K562 (cell line): ENCODE data around the gene FHIT. TPM values are rescaled to one million over a fixed set of nuclear protein-coding genes. Genes with fewer than 3 reads are reported as not detected.

Experiments used
- ATAC-seq: fragments of 200-7000 bp; cut with Tn5 transposase; 3 replicates; pipeline ENCODE4 v1.9.1; 2020; ENCODE audit warnings: moderate library complexity
- BruUV-seq: library from RNA; stranded (reverse); fragments of 400-500 nt; replicated peaks from 2 replicates; lab custom pipeline; 2021; lab: Mats Ljungman, UMichigan
- CTCF ChIA-PET: fragments of 300-600 bp; formaldehyde crosslinking; extraction: SDS; loops from one replicate; lab custom pipeline; 2021; ENCODE audit warnings: low intra/inter-chr PET ratio; lab: Yijun Ruan, JAX
- POLR2A ChIA-PET: fragments of 300-600, 350-650 bp; sonication (Branson Sonifier 250); formaldehyde crosslinking; extraction: SDS; loops from one replicate; lab custom pipeline; 2021; ENCODE audit warnings: antibody characterized with exemption, inconsistent platforms; lab: Yijun Ruan, JAX
- DNase-seq, 4 experiments: peaks; one replicate each; pipeline versions ENCODE4 v3.0.0 to v3.0.0-alpha.2; 2011 to 2018; ENCODE audit warnings: low spot score in 3 of 4, mixed read lengths in 3 of 4; ENCODE audit errors: extremely low read depth in 1 of 4
- FAIRE-seq: peaks from 2 replicates; lab custom pipeline; 2011; peaks lifted over from hg19 to GRCh38; lab: Jason Lieb, UNC
- H2AFZ ChIP-seq: 2 replicates; pipeline ENCODE4 v1.6.0; 2011; ENCODE audit warnings: low read depth, low read length, control low read depth, inconsistent platforms
- H3K27ac ChIP-seq: fragments of 200-600 bp; 3 replicates; pipeline ENCODE4 v1.8.0; 2011; ENCODE audit warnings: low read depth, mild to moderate bottlenecking, control low read depth, inconsistent platforms, low read length, moderate library complexity, mixed read lengths; ENCODE audit errors: extremely low read depth
- H3K27me3 ChIP-seq, 2 experiments: fragments of 300-600 bp in 1 of 2; 2 replicates in 1 of 2; 3 replicates in 1 of 2; pipeline versions ENCODE4 v1.6.0 to v1.8.0; 2011; ENCODE audit warnings: inconsistent platforms in 2 of 2, low read length in 2 of 2, mild to moderate bottlenecking in 1 of 2, mixed read lengths in 1 of 2, moderate library complexity in 1 of 2; ENCODE audit not compliant: control insufficient read depth in 2 of 2, insufficient read depth in 2 of 2
- H3K36me3 ChIP-seq: fragments of 300-600 bp; 3 replicates; pipeline ENCODE4 v1.8.0; 2011; ENCODE audit warnings: mild to moderate bottlenecking, low read length, inconsistent platforms; ENCODE audit not compliant: control insufficient read depth, insufficient read depth
- H3K4me1 ChIP-seq, 2 experiments: fragments of 200-600 bp in 1 of 2; replicated peaks in 1 of 2; 2 replicates in 1 of 2; 3 replicates in 1 of 2; pipeline versions ENCODE4 v1.5.1 to v1.8.0; 2011; ENCODE audit warnings: inconsistent platforms in 2 of 2, low read length in 2 of 2, mild to moderate bottlenecking in 1 of 2, mixed read lengths in 1 of 2, moderate library complexity in 1 of 2; ENCODE audit not compliant: control insufficient read depth in 2 of 2, insufficient read depth in 2 of 2
- H3K4me2 ChIP-seq: 2 replicates; pipeline ENCODE4 v1.6.1; 2011; ENCODE audit warnings: low read length, control low read depth, inconsistent platforms, mixed read lengths; ENCODE audit not compliant: insufficient read depth
- H3K4me3 ChIP-seq: fragments of 200-600 bp; sonication (generic), shearing (Covaris generic); 2 replicates; pipeline ENCODE4 v1.5.1; 2016; ENCODE audit warnings: control low read depth, inconsistent platforms
- H3K79me2 ChIP-seq: fragments of 200-600 bp; 3 replicates; pipeline ENCODE4 v1.8.0; 2011; ENCODE audit warnings: low read length, inconsistent platforms; ENCODE audit not compliant: control insufficient read depth, insufficient read depth
- H3K9ac ChIP-seq, 2 experiments: 2 replicates each; pipeline versions ENCODE4 v1.6.0 to v1.6.1; 2011; ENCODE audit warnings: low read depth in 2 of 2, low read length in 2 of 2, control low read depth in 1 of 2, inconsistent platforms in 1 of 2, mild to moderate bottlenecking in 1 of 2, mixed read lengths in 1 of 2; ENCODE audit not compliant: insufficient read depth in 1 of 2
- H3K9me1 ChIP-seq: one replicate; pipeline ENCODE4 v1.6.0; 2011; ENCODE audit warnings: inconsistent platforms, mild to moderate bottlenecking, low read length, moderate library complexity; ENCODE audit not compliant: control insufficient read depth, insufficient read depth
- H3K9me3 ChIP-seq: replicated peaks from 2 replicates; pipeline ENCODE4 v1.5.1; 2011; ENCODE audit warnings: low read depth, low read length, inconsistent platforms; ENCODE audit not compliant: control insufficient read depth, insufficient read depth
- H4K20me1 ChIP-seq: replicated peaks from 2 replicates; pipeline ENCODE4 v1.6.1; 2011; ENCODE audit warnings: low read length, inconsistent platforms, mixed read lengths; ENCODE audit not compliant: control insufficient read depth, insufficient read depth
- BCL6 ChIP-seq: fragments of 250-450 bp; sonication (Bioruptor Pico); IDR thresholded peaks from 2 replicates; pipeline ENCODE4 v1.4.0; 2020
- WGBS: fragments of 100-300 bp; shearing (Covaris generic); methylation state at CpG from one replicate; pipeline ENCODE4 v1.1.6; 2016; ENCODE audit warnings: low coverage, mixed read lengths; ENCODE audit not compliant: insufficient coverage; ENCODE audit errors: missing lambda C conversion rate; 5-methylcytosine and 5-hydroxymethylcytosine counted together
- in situ Hi-C: fragments of 300-500 bp; cut with MboI; formaldehyde crosslinking; loops from 4 replicates; pipeline ENCODE4 v1.15.0; 2018; ENCODE audit warnings: inconsistent platforms, mixed read lengths
- intact Hi-C: fragments of 100-400 bp; cut with micrococcal nuclease; formaldehyde crosslinking; loops from 2 replicates; pipeline ENCODE4 v1.14.2; 2022
- polyA plus RNA-seq, 8 experiments: library from polyadenylated mRNA; depleted of rRNA in 4 of 8; stranded (reverse) in 5 of 8; unstranded in 3 of 8; fragments of >200 nt; fragmentation: Nextera tagmentation in 2 of 8; fragmentation: Illumina TruSeq in 1 of 8; extraction: Ambion mirVana in 2 of 8; extraction: Trizol in 1 of 8; gene quantifications; 2 replicates each; pipeline versions ENCODE4 v1.2.1 to v1.2.3, GENCODE V29; 2011 to 2014; ENCODE audit warnings: inconsistent platforms in 1 of 8, missing spikeins in 1 of 8
- total RNA-seq, 7 experiments: library from RNA; depleted of rRNA in 6 of 7; stranded (reverse); fragments of >200 nt in 6 of 7; fragmentation: Illumina TruSeq in 2 of 7; extraction: Trizol in 2 of 7; gene quantifications; 2 replicates each; pipeline versions ENCODE4 v1.2.1 to v1.2.3, GENCODE V29; 2011 to 2021; ENCODE audit warnings: low replicate concordance in 1 of 7
- TF ChIP-seq, protein P1 (sequence below), 2 experiments: fragments of 450-650 bp; conservative IDR thresholded peaks; 2 replicates each; pipeline ENCODE4 v1.6.1; 2017; ENCODE audit warnings: mild to moderate bottlenecking in 2 of 2, moderate library complexity in 2 of 2
- TF ChIP-seq, protein P2 (sequence below): sonication (generic); formaldehyde crosslinking; IDR thresholded peaks from 2 replicates; pipeline ENCODE4 v1.8.0; 2022; ENCODE audit warnings: mild to moderate bottlenecking, missing genetic modification reagents, borderline replicate concordance
- TF ChIP-seq, protein P3 (sequence below): sonication (generic); formaldehyde crosslinking; IDR thresholded peaks from 2 replicates; pipeline ENCODE4 v1.8.0; 2022; ENCODE audit warnings: missing genetic modification reagents, mild to moderate bottlenecking, borderline replicate concordance
- TF ChIP-seq, protein P4 (sequence below): sonication (generic); formaldehyde crosslinking; IDR thresholded peaks from 2 replicates; pipeline ENCODE4 v1.8.1; 2023; ENCODE audit warnings: mild to moderate bottlenecking, missing genetic modification reagents
- TF ChIP-seq, protein P5 (sequence below): fragments of 250-450 bp; sonication (Bioruptor Pico); IDR thresholded peaks from 2 replicates; pipeline ENCODE4 v1.5.0; 2021

FHIT gene
- total and polyA plus RNA-seq, 9 of the 15 experiments (the other 6 are each of a cell fraction or from before 2014, with no cell fraction given): 1.7 to 9.1 (median 4.3) TPM

DNA sequence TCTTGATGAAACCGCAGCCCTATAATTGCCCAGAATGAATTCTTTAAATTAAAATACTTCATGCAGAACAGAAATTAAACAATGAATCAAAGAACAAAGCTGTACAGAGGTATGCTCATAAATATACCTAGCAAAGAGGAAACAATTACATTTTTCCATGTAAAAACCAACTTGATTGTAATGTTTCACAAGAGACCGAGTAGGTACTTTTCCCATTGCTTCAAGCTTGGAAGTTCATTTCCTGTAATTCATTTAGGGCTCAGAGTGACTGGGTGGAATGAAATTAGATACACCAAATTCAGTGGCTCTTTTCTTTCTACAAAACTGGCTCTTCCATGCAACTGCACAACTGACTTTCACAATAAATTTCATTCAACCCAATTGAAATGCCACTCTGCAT is 51.4 kb downstream of the FHIT start:
- H3K4me1 ChIP-seq: no peaks in the 10 kb centered on the region
- TF ChIP-seq, protein P1, sequence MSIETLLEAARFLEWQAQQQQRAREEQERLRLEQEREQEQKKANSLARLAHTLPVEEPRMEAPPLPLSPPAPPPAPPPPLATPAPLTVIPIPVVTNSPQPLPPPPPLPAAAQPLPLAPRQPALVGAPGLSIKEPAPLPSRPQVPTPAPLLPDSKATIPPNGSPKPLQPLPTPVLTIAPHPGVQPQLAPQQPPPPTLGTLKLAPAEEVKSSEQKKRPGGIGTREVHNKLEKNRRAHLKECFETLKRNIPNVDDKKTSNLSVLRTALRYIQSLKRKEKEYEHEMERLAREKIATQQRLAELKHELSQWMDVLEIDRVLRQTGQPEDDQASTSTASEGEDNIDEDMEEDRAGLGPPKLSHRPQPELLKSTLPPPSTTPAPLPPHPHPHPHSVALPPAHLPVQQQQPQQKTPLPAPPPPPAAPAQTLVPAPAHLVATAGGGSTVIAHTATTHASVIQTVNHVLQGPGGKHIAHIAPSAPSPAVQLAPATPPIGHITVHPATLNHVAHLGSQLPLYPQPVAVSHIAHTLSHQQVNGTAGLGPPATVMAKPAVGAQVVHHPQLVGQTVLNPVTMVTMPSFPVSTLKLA (conservative IDR thresholded peaks at IDR 0.05): no peak
- TF ChIP-seq, protein P2, sequence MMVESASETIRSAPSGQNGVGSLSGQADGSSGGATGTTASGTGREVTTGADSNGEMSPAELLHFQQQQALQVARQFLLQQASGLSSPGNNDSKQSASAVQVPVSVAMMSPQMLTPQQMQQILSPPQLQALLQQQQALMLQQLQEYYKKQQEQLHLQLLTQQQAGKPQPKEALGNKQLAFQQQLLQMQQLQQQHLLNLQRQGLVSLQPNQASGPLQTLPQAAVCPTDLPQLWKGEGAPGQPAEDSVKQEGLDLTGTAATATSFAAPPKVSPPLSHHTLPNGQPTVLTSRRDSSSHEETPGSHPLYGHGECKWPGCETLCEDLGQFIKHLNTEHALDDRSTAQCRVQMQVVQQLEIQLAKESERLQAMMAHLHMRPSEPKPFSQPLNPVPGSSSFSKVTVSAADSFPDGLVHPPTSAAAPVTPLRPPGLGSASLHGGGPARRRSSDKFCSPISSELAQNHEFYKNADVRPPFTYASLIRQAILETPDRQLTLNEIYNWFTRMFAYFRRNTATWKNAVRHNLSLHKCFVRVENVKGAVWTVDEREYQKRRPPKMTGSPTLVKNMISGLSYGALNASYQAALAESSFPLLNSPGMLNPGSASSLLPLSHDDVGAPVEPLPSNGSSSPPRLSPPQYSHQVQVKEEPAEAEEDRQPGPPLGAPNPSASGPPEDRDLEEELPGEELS (CRISPR knock-in tag): no peak
- TF ChIP-seq BCL6 (CRISPR knock-in tag): no peak
- TF ChIP-seq, protein P3, sequence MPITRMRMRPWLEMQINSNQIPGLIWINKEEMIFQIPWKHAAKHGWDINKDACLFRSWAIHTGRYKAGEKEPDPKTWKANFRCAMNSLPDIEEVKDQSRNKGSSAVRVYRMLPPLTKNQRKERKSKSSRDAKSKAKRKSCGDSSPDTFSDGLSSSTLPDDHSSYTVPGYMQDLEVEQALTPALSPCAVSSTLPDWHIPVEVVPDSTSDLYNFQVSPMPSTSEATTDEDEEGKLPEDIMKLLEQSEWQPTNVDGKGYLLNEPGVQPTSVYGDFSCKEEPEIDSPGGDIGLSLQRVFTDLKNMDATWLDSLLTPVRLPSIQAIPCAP (CRISPR knock-in tag): no peak
- TF ChIP-seq, protein P4, sequence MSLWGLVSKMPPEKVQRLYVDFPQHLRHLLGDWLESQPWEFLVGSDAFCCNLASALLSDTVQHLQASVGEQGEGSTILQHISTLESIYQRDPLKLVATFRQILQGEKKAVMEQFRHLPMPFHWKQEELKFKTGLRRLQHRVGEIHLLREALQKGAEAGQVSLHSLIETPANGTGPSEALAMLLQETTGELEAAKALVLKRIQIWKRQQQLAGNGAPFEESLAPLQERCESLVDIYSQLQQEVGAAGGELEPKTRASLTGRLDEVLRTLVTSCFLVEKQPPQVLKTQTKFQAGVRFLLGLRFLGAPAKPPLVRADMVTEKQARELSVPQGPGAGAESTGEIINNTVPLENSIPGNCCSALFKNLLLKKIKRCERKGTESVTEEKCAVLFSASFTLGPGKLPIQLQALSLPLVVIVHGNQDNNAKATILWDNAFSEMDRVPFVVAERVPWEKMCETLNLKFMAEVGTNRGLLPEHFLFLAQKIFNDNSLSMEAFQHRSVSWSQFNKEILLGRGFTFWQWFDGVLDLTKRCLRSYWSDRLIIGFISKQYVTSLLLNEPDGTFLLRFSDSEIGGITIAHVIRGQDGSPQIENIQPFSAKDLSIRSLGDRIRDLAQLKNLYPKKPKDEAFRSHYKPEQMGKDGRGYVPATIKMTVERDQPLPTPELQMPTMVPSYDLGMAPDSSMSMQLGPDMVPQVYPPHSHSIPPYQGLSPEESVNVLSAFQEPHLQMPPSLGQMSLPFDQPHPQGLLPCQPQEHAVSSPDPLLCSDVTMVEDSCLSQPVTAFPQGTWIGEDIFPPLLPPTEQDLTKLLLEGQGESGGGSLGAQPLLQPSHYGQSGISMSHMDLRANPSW: no peak
- TF ChIP-seq, protein P5, sequence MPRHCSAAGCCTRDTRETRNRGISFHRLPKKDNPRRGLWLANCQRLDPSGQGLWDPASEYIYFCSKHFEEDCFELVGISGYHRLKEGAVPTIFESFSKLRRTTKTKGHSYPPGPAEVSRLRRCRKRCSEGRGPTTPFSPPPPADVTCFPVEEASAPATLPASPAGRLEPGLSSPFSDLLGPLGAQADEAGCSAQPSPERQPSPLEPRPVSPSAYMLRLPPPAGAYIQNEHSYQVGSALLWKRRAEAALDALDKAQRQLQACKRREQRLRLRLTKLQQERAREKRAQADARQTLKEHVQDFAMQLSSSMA (CRISPR knock-in tag): no peak
- TF ChIP-seq, all 486 proteins: peak for 0
- no peak overlapping the region for H2AFZ ChIP-seq
- in situ Hi-C loops (no loop called here), intact Hi-C loops (no loop called here)
- no peaks in the 10 kb centered on the region for H3K27me3 ChIP-seq
- H3K9me1 ChIP-seq: no peaks in the 10 kb centered on the region
- H3K4me2 ChIP-seq: no peak overlapping the region
- H3K4me3 ChIP-seq: no peak overlapping the region
- H3K9me3 ChIP-seq: no peaks in the 10 kb centered on the region
- BruUV-seq: no TSS peak
- H3K79me2 ChIP-seq: no peaks in the 10 kb centered on the region
- FAIRE-seq (no peak), ATAC-seq (no peak), DNase-seq (no peak)
- WGBS: 85% methylated on average over 2 of the region's 2 CpGs
- no peak overlapping the region for H3K9ac ChIP-seq
- POLR2A ChIA-PET: no interaction called here
- no peaks in the 10 kb centered on the region for H4K20me1 ChIP-seq
- CTCF ChIA-PET: no interaction called here
- H3K36me3 ChIP-seq: no peaks in the 10 kb centered on the region
- no peak overlapping the region for H3K27ac ChIP-seq
